NT2/D1 (cell line): ENCODE results near the gene PLPP6.

Experiments used
- DNase-seq: peaks from one replicate; pipeline ENCODE4 v3.0.0-alpha.2; 2011; ENCODE audit warnings: low read depth, low spot score
- H3K27me3 ChIP-seq: 2 replicates; pipeline ENCODE4 v1.6.0; 2011; ENCODE audit warnings: mild to moderate bottlenecking; ENCODE audit not compliant: insufficient read length, insufficient read depth
- H3K36me3 ChIP-seq: 2 replicates; pipeline ENCODE4 v1.6.1; 2011; ENCODE audit warnings: mild to moderate bottlenecking, low read length, mixed read lengths; ENCODE audit not compliant: insufficient read depth, insufficient read length
- H3K4me1 ChIP-seq: 2 replicates; pipeline ENCODE4 v1.5.1; 2011; ENCODE audit not compliant: insufficient read depth, insufficient read length
- H3K4me3 ChIP-seq: 2 replicates; pipeline ENCODE4 v1.5.1; 2011; ENCODE audit warnings: low read depth; ENCODE audit not compliant: insufficient read length
- H3K9ac ChIP-seq: 2 replicates; pipeline ENCODE4 v1.6.0; 2011; ENCODE audit warnings: low read depth; ENCODE audit not compliant: insufficient read length
- H3K9me3 ChIP-seq: 2 replicates; pipeline ENCODE4 v1.5.1; 2011; ENCODE audit warnings: mild to moderate bottlenecking, low read length; ENCODE audit not compliant: insufficient read depth
- SUZ12 ChIP-seq: IDR thresholded peaks from 2 replicates; pipeline ENCODE4 v1.6.1; 2011; ENCODE audit not compliant: insufficient read length, insufficient read depth; ENCODE audit errors: extremely low read depth
- YY1 ChIP-seq: IDR thresholded peaks from 2 replicates; pipeline ENCODE4 v1.6.1; 2011; ENCODE audit not compliant: insufficient read length, insufficient read depth
- ZNF274 ChIP-seq: IDR thresholded peaks from 2 replicates; pipeline ENCODE4 v1.6.1; 2011; ENCODE audit warnings: mild to moderate bottlenecking, low read depth, low read length

The PLPP6 gene

GRCh38 chr9:4662989-4663792 is 1.1 kb downstream of the PLPP6 start:
- H3K9ac ChIP-seq, result peak overlapping the region; percentile 95
- H3K4me1 ChIP-seq, result peaks cover 5% of the 10 kb centered on the region
- no peak for DNase-seq

GRCh38 chr9:4663956-4664355 is 1.9 kb downstream of the PLPP6 start:
- peaks cover 6% of the 10 kb centered on the region for H3K27me3 ChIP-seq
- no peaks in the 10 kb centered on the region for H3K36me3 ChIP-seq
- H3K9ac ChIP-seq, result no peak overlapping the region
- H3K4me3 ChIP-seq, result no peak overlapping the region
- no peaks in the 10 kb centered on the region for H3K9me3 ChIP-seq
- peaks cover 5% of the 10 kb centered on the region for H3K4me1 ChIP-seq
- no peak for TF ChIP-seq ZNF274
- TF ChIP-seq SUZ12, result no peak
- no peak for TF ChIP-seq YY1
- no peak for DNase-seq

More at GRCh38 chr9:4662989-4663792, 1.1 kb downstream of the PLPP6 start:
- no peaks in the 10 kb centered on the region for H3K36me3 ChIP-seq
- H3K4me3 ChIP-seq, result peak overlapping the region; percentile 91
- no peaks in the 10 kb centered on the region for H3K9me3 ChIP-seq
- TF ChIP-seq SUZ12, result no peak
- no peak for TF ChIP-seq YY1
- TF ChIP-seq ZNF274, result no peak
- H3K27me3 ChIP-seq, result peaks cover 6% of the 10 kb centered on the region

GRCh38 chr9:4665357-4665756 is 3.3 kb downstream of the PLPP6 start:
- TF ChIP-seq ZNF274 (no peak), SUZ12 (no peak), YY1 (no peak)
- Histone ChIP-seq H3K36me3 (no peaks in the 10 kb centered on the region), H3K9me3 (no peaks in the 10 kb centered on the region), H3K27me3 (peaks cover 6% of the 10 kb centered on the region), H3K9ac (no peak overlapping the region), H3K4me3 (no peak overlapping the region), H3K4me1 (peaks cover 5% of the 10 kb centered on the region)
- no peak for DNase-seq

GRCh38 chr9:4666042-4666699 is 4.1 kb downstream of the PLPP6 start, which contains the start of gene SPATA6L:
TSS of gene SPATA6L (minus strand) at chr9:4666480. CDS start at chr9:4666250, 230 bp downstream.
- Histone ChIP-seq H3K4me3 (peak within 1 kb of the TSS; percentile 21), H3K9me3 (no peaks in the 10 kb centered on the region), H3K4me1 (peaks cover 5% of the 10 kb centered on the region), H3K36me3 (no peaks in the 10 kb centered on the region), H3K9ac (peak within 1 kb of the TSS; percentile 44), H3K27me3 (peaks cover 6% of the 10 kb centered on the region)
- DNase-seq, result no peak
- no peak for TF ChIP-seq YY1
- no peak for TF ChIP-seq ZNF274
- TF ChIP-seq SUZ12, result no peak

- no peaks in the 10 kb centered on the region for H3K9me3 ChIP-seq
- DNase-seq, result no peak
- H3K4me3 ChIP-seq, result no peak overlapping the region
- H3K9ac ChIP-seq, result no peak overlapping the region
- no peaks in the 10 kb centered on the region for H3K36me3 ChIP-seq
- peaks cover 4% of the 10 kb centered on the region for H3K4me1 ChIP-seq
- no peak for TF ChIP-seq YY1
- TF ChIP-seq SUZ12, result no peak
- no peak for TF ChIP-seq ZNF274
- H3K27me3 ChIP-seq, result peaks cover 6% of the 10 kb centered on the region
These were observed 5.6 kb downstream of the PLPP6 start for GRCh38 chr9:4667681-4668080.

GRCh38 chr9:4668604-4669003 is 6.5 kb downstream of the PLPP6 start:
- H3K36me3 ChIP-seq, result no peaks in the 10 kb centered on the region
- DNase-seq, result no peak

GRCh38 chr9:4669890-4670289 is 7.8 kb downstream of the PLPP6 start:
- Histone ChIP-seq H3K27me3 (peaks cover 6% of the 10 kb centered on the region), H3K36me3 (no peaks in the 10 kb centered on the region), H3K4me1 (no peaks in the 10 kb centered on the region), H3K9ac (no peak overlapping the region), H3K9me3 (no peaks in the 10 kb centered on the region), H3K4me3 (no peak overlapping the region)
- TF ChIP-seq ZNF274, result no peak
- no peak for TF ChIP-seq YY1
- no peak for TF ChIP-seq SUZ12
- no peak for DNase-seq

More at GRCh38 chr9:4668604-4669003, 6.5 kb downstream of the PLPP6 start:
- H3K4me1 ChIP-seq, result no peaks in the 10 kb centered on the region
- H3K9ac ChIP-seq, result no peak overlapping the region
- peaks cover 6% of the 10 kb centered on the region for H3K27me3 ChIP-seq
- TF ChIP-seq ZNF274 (no peak), YY1 (no peak), SUZ12 (no peak)
- H3K4me3 ChIP-seq, result no peak overlapping the region
- no peaks in the 10 kb centered on the region for H3K9me3 ChIP-seq
